NK-92 (cell line): ENCODE measurements around the gene NUBP2.

Experiments used
- DNase-seq: peaks from one replicate; lab custom pipeline; 2025; ENCODE audit not compliant: unreplicated experiment; lab: John Stamatoyannopoulos, UW

Gene NUBP2

GRCh38 chr16:1757714-1758461, 24.9 kb upstream of the NUBP2 start:
- DNase-seq = no peak

GRCh38 chr16:1758923-1759322, 23.8 kb upstream of the NUBP2 start:
- DNase-seq = no peak

- no peak for DNase-seq
Observed at GRCh38 chr16:1759511-1759910, 23.2 kb upstream of the NUBP2 start.

GRCh38 chr16:1760911-1761310, 21.8 kb upstream of the NUBP2 start:
- DNase-seq = no peak

- DNase-seq = no peak
Observed at GRCh38 chr16:1761751-1762150, 21.0 kb upstream of the NUBP2 start.

GRCh38 chr16:1762196-1762878, 20.4 kb upstream of the NUBP2 start:
- DNase-seq = no peak

GRCh38 chr16:1762879-1763520, 19.8 kb upstream of the NUBP2 start:
- DNase-seq = no peak

- DNase-seq = no peak
Observed at GRCh38 chr16:1763521-1764511, 18.9 kb upstream of the NUBP2 start.

- DNase-seq = no peak
Observed at GRCh38 chr16:1764971-1765370, 17.8 kb upstream of the NUBP2 start.

GRCh38 chr16:1765826-1766225, 16.9 kb upstream of the NUBP2 start:
- no peak for DNase-seq

- no peak for DNase-seq
Observed at GRCh38 chr16:1766231-1766630, 16.5 kb upstream of the NUBP2 start.

- no peak for DNase-seq
Observed at GRCh38 chr16:1766701-1767100, 16.1 kb upstream of the NUBP2 start.

- no peak for DNase-seq
Observed at GRCh38 chr16:1767116-1767994, 15.4 kb upstream of the NUBP2 start.

GRCh38 chr16:1768061-1768766, 14.5 kb upstream of the NUBP2 start:
- no peak for DNase-seq

GRCh38 chr16:1768767-1769401, 13.9 kb upstream of the NUBP2 start:
- no peak for DNase-seq

GRCh38 chr16:1769402-1770300, 13.1 kb upstream of the NUBP2 start:
- no peak for DNase-seq

- DNase-seq = no peak
Observed at GRCh38 chr16:1770328-1771187, 12.2 kb upstream of the NUBP2 start.
